Measurements from ENCODE around the gene KDSR.

The KDSR gene

DNA sequence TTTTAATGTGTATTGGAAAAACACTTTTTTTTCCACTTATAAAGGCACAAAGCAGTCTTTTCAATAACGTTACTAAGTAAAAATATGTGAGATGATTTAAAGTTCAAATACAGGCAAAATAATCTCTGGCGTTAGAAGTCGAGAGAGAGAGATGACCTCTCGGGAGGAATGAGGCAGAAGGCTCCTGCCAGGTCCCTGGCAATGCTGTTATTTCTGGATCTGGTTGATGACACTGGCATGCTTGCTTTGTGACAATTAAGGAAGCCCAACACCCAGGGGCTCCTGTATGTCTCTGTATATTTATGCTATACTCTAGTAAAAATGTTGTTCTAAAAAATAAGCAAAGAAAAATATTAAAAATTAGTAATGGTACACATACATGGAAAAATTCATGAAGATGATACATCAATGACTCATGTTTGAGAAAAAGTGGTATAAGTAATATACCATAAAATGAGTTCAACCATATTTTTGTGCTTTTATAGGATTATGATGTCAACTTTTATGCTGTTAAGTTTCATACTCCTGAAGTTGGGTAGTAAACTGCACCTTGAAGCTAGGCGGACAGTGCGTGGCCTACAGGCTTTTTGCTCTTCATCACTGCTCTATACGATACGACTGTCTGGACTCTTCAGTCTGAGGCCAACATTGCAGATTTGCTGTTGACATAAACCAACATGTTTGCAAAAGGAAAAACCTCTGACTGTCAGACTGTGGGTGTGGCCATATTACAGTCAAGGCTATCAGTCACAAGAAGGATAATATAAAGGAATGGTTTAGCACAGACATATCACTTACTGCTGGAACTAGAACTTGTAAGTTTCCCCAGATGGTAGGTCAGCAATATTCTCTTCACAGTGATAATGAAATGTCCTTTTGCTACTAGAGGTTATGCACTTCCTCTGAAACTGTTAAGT, 35.5 kb upstream of the KDSR start:
- TF ChIP-seq SPI1 (IDR thresholded peaks at IDR 0.05; ENCODE audit: borderline replicate concordance, low read depth) (no peak), POLR2AphosphoS5 (IDR thresholded peaks at IDR 0.05; ENCODE audit: low read depth) (no peak), GABPA (IDR thresholded peaks at IDR 0.05; ENCODE audit: low read depth) (no peak)
- TF ChIP-seq, protein P1, sequence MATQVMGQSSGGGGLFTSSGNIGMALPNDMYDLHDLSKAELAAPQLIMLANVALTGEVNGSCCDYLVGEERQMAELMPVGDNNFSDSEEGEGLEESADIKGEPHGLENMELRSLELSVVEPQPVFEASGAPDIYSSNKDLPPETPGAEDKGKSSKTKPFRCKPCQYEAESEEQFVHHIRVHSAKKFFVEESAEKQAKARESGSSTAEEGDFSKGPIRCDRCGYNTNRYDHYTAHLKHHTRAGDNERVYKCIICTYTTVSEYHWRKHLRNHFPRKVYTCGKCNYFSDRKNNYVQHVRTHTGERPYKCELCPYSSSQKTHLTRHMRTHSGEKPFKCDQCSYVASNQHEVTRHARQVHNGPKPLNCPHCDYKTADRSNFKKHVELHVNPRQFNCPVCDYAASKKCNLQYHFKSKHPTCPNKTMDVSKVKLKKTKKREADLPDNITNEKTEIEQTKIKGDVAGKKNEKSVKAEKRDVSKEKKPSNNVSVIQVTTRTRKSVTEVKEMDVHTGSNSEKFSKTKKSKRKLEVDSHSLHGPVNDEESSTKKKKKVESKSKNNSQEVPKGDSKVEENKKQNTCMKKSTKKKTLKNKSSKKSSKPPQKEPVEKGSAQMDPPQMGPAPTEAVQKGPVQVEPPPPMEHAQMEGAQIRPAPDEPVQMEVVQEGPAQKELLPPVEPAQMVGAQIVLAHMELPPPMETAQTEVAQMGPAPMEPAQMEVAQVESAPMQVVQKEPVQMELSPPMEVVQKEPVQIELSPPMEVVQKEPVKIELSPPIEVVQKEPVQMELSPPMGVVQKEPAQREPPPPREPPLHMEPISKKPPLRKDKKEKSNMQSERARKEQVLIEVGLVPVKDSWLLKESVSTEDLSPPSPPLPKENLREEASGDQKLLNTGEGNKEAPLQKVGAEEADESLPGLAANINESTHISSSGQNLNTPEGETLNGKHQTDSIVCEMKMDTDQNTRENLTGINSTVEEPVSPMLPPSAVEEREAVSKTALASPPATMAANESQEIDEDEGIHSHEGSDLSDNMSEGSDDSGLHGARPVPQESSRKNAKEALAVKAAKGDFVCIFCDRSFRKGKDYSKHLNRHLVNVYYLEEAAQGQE (IDR thresholded peaks at IDR 0.05; ENCODE audit: insufficient replicate concordance, low read depth) = no peak
- TF ChIP-seq, protein P2, sequence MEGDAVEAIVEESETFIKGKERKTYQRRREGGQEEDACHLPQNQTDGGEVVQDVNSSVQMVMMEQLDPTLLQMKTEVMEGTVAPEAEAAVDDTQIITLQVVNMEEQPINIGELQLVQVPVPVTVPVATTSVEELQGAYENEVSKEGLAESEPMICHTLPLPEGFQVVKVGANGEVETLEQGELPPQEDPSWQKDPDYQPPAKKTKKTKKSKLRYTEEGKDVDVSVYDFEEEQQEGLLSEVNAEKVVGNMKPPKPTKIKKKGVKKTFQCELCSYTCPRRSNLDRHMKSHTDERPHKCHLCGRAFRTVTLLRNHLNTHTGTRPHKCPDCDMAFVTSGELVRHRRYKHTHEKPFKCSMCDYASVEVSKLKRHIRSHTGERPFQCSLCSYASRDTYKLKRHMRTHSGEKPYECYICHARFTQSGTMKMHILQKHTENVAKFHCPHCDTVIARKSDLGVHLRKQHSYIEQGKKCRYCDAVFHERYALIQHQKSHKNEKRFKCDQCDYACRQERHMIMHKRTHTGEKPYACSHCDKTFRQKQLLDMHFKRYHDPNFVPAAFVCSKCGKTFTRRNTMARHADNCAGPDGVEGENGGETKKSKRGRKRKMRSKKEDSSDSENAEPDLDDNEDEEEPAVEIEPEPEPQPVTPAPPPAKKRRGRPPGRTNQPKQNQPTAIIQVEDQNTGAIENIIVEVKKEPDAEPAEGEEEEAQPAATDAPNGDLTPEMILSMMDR (IDR thresholded peaks at IDR 0.05; ENCODE audit: insufficient read depth, low read length) = no peak
- Histone ChIP-seq H3K4me3 (replicated peaks; ENCODE audit: insufficient read depth, low read length) (no peak overlapping the region), H3K27ac (replicated peaks) (no peak overlapping the region), H3K27me3 (ENCODE audit: insufficient read depth, poor library complexity, severe bottlenecking) (no peaks in the 10 kb centered on the region)
- no peak for DNase-seq (ENCODE audit: low read depth in 1 of 2, low spot score in 1 of 2)

DNA sequence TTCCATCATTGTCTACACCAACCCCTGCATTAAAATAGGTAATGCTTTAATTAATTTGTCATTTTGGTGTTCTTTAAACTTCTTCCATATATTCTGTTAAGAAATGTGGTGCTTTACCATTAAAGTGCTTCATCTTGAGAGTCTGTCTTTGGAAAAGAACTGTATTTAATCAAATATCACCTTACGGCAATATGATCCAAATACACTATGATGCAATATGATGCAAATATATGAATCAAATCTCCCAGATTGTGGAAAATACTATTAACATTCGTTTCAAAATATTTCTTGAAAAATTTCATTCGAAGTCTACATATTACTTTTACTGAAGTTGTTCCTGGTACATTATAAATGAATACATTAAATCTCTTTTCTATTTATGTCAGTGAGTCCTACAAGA, 32.3 kb upstream of the KDSR start:
- no peak overlapping the region for H3K4me3 ChIP-seq (replicated peaks; ENCODE audit: insufficient read depth, low read length)
- TF ChIP-seq, protein P1 (IDR thresholded peaks at IDR 0.05; ENCODE audit: insufficient replicate concordance, low read depth) = no peak
- H3K27me3 ChIP-seq (ENCODE audit: insufficient read depth, poor library complexity, severe bottlenecking) = no peaks in the 10 kb centered on the region
- DNase-seq (ENCODE audit: low read depth in 1 of 2, low spot score in 1 of 2) = no peak
- H3K27ac ChIP-seq (replicated peaks) = no peak overlapping the region

DNA sequence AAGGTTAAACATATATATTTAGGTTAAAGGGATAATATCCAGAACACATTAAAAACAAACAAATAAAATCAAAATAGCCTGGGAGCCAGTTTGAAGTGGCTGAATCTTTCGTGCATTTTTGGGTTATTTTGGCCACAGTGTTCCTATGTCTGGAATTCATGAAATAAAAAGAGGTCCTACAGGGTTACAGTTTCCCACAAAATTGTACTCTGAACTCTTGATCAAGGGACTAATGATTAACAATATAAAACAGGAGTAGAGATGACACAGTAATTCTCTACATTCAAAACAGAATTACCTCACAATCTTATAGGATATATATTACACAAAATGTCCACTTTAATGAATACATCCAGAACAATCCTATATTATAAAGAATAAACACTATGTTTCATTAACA, 30.3 kb upstream of the KDSR start:
- DNase-seq (ENCODE audit: low read depth in 1 of 2, low spot score in 1 of 2) = no peak
- TF ChIP-seq, protein P2 (IDR thresholded peaks at IDR 0.05; ENCODE audit: insufficient read depth, low read length) = no peak
- TF ChIP-seq, protein P1 (IDR thresholded peaks at IDR 0.05; ENCODE audit: insufficient replicate concordance, low read depth) = no peak
- TF ChIP-seq GABPA (IDR thresholded peaks at IDR 0.05; ENCODE audit: low read depth) = no peak
- no peak for TF ChIP-seq POLR2AphosphoS5 (IDR thresholded peaks at IDR 0.05; ENCODE audit: low read depth)
- no peak for TF ChIP-seq SPI1 (IDR thresholded peaks at IDR 0.05; ENCODE audit: borderline replicate concordance, low read depth)
- Histone ChIP-seq H3K27ac (replicated peaks) (no peak overlapping the region), H3K27me3 (ENCODE audit: insufficient read depth, poor library complexity, severe bottlenecking) (no peaks in the 10 kb centered on the region), H3K4me3 (replicated peaks; ENCODE audit: insufficient read depth, low read length) (no peak overlapping the region)

Measured in HL-60 (cell line).